HuH-7.5 (cell line): Measurements from ENCODE around the gene TRIP13.
"Not testable (repeated sequence)": the region's sequence is repeated elsewhere in the genome, so short reads cannot be mapped to it uniquely, and the experiment has no call there.

ENCODE experiments used
- DNase-seq: peaks from one replicate; pipeline ENCODE4 v3.0.0; 2011; ENCODE audit warnings: low spot score

Gene TRIP13

DNA sequence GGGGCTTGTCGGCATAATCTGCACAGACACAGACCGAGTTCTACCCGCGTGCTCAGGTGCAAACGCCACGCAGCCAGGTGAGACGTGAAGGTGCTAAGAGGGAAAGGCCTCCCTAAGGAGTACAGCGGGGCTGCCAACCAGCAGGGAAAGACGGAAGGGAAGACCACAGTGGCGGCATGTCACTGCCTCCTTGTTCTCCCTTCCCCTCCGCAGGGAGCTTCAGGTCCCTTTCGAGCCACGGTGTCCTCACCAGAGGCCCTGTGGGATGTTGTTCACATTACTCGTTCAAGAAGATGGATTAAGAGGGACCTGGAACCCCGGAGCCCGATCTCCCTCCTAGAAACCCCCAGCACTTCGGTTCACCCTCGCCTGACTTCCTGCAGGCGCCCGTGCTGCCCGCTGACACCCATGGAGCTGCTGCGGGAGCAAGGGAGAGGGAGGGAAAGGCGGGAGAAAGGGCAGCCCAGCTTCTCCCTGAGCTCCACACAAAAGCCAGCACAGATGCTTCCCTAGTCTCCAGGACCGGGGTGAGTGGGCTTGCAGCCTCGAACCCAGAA, 769 bp upstream of the TRIP13 start:
- DNase-seq: peak; percentile 55

- no peak for DNase-seq
Observed at GRCh38 chr5:893137-893506, 438 bp downstream of the TRIP13 start.

- DNase-seq: no peak
Observed at GRCh38 chr5:893711-894110, 1.0 kb downstream of the TRIP13 start.

DNA sequence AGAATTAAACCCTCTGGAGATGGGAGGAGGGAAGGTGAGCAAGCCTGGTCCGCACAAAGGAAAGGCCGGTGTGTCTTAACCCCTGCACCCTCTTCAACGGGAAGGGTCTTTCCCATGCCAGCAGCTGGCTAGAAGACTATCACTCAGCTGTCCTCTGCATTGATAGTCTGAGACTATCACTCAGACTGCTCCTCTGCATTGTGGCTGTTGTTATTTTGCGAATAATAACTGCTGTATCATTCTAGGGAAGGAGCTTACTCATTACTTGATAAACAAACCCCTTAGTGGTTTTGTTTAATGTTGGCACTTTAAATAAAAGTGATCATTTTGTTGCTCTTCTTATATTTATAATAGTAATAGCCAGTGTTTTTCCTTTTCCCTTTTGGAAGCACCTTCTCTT, 8.1 kb downstream of the TRIP13 start:
- no peak for DNase-seq

GRCh38 chr5:902129-902916, 9.6 kb downstream of the TRIP13 start:
- DNase-seq: no peak

- no peak for DNase-seq
Observed at GRCh38 chr5:903756-904096, 11.0 kb downstream of the TRIP13 start.

DNA sequence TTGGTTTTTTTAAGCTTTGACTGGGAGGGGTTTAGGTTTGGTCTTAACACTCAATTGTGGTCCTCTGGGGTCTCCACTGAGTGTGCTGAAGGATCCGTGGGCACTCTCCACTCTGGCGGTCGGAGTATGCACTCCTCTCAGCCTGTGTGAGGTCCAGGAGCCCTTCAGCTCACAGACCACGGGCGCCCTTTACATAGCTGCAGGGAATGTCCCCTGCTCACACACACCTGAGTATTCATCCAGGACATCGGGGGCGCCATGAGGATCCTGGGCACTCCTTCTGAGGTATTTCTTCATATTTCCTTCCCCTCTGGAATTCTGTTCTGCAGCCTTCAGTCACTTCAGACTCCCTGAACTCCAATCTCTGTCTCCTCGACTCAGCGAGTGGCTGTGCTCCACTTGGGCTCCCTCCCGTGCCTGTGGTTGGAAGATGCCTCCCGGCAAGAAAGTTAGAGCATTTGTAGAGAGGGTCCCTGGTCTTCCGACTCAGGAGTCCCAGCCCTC, 12.5 kb downstream of the TRIP13 start:
- no peak for DNase-seq

DNA sequence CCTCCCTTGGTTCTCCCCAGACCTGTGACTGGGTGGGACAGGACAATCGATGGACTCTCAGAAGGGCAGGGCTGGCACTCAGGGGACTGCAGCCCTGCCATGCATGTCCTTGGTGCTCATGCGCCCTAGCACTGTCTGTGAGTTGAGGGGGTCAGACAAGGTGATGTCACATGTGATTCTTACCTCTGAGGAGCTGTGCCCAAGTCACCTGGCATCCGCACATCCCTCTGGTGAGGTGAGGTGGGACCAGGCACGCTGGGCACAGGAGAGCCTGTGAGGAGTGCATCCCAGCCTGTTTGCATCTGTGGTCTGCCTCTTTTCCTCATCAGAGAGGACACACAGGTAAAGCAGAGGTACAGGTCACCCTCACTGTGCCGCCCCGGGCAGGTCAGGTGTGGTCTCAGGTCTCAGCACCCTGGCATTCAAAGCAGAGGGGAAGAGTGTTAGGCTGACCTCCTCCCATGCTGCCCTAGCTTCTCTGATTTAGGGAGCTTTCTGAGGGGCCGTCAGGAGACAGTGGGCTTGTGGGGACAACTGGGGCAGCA, 14.8 kb downstream of the TRIP13 start:
- no peak for DNase-seq

- no peak for DNase-seq
Observed at GRCh38 chr5:908172-908571, 15.5 kb downstream of the TRIP13 start.

DNA sequence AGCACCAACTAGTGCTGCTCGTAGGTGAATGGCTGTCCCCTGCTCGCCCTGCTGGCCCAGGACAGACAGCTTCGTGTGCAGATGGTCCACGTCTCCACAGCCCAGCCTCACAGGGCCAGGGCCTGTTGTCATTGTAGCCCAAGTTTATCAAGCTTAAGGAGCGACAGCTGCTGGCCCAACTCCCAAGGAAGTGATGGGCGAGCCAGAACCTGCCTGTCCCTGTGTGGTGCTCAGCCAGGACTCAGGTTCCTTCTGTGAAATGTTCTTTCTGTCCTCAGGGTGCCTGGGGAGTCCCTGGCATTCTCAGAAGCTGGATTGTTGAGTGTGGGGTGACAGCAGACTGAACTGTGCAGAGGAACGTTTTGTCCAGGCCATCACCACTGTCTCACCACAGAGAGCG, 16.4 kb downstream of the TRIP13 start:
- DNase-seq: no peak

DNA sequence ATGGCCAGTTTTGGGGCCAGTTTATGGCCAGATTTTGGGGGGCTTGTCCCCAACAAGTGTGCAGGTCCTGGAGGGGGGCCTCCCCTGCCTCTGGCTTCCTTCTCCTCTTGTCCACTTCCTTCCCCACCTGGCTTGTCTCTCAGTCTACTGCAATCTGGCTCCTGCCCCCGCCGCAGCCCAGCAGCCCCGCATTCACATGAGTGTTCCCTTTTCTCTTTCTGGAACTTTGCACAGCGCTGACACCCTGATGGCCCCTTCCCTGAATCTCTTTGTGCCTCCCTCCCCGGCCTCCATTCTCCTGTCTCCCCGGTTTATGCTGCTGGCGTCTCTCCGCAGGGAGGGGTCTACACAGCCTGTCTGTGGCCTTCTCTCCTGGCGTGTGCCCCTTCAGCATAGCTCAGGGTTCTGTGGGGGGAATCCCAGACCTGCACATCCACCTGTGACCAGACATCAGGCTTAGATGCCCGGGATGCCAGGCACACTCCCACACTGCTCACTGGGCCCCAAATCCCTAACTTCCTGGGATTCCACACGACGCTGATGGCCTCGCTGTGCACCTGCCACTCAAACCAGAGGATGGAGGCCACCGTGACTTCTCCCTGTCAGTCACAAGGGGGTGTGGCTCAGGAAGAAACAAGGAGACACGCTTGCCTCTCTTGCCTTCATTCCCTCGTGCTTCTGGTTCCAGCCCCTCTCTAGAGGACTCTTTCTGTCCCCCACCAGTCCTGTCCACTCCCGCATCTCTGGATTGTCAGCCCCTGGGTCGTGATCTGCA, 17.5 kb downstream of the TRIP13 start:
- DNase-seq: no peak

GRCh38 chr5:910769-911160, 18.1 kb downstream of the TRIP13 start:
- DNase-seq: no peak

DNA sequence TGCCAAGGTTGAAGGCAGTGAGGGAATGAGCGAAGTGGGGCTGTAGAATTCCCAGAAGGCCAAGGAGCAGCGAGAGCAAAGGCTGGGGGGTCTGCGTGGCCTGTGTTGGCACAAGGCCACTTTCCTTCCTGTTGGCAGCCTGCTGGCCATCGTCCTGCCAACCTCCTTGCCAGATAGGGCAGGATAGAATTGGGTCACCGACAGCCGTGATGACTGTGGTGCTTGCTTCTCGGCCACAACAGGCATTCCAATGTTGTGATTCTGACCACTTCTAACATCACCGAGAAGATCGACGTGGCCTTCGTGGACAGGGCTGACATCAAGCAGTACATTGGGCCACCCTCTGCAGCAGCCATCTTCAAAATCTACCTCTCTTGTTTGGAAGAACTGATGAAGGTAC, 18.9 kb downstream of the TRIP13 start:
- DNase-seq: no peak

GRCh38 chr5:912280-913091, 19.8 kb downstream of the TRIP13 start:
- no peak for DNase-seq

- DNase-seq: no peak
Observed at GRCh38 chr5:914174-914573, 21.5 kb downstream of the TRIP13 start.

DNA sequence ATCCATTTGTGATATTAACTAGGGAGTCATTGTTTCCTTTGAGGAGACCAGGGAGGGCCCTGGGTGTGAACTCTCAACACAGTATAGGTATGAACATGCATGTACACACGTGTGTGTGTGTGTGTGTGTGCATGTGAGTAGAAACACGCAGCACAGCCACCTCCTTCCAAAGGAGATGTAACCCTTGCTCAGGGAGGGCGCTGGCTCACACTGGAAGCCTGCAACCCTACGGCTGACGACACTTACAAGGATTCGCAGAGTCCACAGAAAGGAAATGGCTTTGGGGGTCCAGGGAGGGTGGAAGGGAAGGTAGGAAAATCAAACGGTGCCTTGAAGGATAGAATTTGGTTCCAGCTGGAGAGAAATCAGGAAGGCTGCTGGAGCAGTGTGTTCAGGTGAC, 21.9 kb downstream of the TRIP13 start:
- DNase-seq: no peak

DNA sequence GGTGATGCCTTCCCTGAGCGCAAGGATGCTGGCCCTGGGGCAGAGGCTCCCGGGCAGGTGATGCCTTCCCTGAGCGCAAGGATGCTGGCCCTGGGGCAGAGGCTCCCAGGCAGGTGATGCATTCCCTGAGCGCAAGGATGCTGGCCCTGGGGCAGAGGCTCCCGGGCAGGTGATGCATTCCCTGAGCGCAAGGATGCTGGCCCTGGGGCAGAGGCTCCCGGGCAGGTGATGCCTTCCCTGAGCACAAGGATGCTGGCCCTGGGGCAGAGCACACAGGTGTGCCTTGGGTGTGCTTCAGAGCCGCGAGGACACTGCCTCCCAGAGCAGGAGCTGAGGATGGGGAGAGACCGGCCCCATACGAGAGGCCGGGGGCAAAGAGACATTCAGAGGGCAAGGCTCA, 22.7 kb downstream of the TRIP13 start:
- DNase-seq: not testable (repeated sequence)

DNA sequence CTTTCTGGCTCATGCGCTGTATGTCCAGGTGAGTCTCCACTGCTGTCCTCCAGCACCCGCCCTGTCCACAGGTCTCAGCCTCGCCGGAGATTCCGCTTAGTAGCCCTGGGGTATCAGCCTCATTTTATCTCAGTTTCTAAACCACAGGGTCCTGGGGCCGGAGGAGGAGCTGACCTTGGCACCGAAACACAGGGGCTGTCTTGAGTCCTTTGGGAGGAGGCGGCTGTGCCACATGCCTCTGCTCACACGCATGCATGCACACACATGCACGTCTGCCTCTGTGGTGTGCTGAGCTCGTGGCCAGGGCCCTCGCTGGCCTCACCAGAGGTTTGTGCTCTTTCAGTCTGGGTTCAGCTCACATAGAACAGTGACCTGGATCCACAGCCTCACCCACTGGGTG, 23.3 kb downstream of the TRIP13 start:
- DNase-seq: no peak

- no peak for DNase-seq
Observed at GRCh38 chr5:916441-917293, 24.0 kb downstream of the TRIP13 start.

DNA sequence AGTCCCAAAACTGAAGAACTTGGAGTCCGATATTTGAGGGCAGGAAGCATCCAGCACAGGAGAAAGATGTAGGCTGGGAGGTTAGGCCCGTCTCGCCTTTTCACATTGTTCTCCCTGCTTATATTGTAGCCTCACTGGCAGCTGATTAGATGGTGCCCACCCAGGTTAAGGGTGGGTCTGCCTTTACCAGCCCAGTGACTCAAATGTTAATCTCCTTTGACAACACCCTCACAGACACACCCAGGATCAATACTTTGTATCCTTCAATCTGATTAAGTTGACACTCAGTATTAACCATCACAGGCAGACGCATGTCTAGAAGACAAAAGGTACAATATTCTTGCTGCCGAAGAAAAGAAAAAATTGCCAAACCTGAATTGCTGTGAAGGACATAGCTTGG, 26.0 kb downstream of the TRIP13 start:
- DNase-seq: not testable (repeated sequence)

DNA sequence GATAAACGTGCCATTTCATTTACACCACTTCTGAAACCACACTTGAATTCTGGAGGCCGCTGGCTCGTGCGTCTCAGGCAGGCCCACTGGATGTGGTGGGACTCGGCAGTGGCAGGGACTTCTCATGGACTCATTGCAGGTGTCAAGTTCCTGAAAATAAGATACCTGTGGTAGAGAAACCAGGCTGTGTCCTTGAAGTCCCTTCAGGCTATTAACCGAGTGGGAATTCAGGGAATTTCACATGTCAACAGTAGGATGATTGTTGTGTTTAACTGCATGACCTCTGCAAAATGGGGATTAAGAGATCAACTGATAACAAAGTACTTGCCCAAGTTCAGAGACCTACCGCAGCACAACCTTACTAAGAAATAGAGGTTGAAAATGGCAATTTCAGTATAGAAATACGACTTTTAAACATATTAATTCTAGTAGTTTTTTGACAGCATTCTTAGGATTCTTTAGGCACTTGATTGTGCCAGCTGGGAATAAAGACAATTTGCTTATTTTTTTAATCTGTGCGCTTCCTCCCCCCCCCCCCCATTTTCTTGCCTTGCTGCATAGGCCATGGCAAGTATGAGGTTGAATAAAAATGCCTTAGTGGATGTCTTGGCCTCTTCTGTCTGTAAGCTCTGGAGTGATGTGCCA, 26.8 kb downstream of the TRIP13 start:
- peak; percentile 58 for DNase-seq
